Stimulated activated CD4-positive, alpha-beta T cell treated with anti-CD3 and anti-CD28 coated beads, Interleukin-4, amount 100 ng/mL, for 1 hour (primary cell): Measurements from ENCODE around the gene RABGGTA.

ENCODE experiments used
- DNase-seq: peaks from one replicate; pipeline ENCODE4 v3.0.0-alpha.2; 2020

Gene RABGGTA

GRCh38 chr14:24278424-24278823 is 7.0 kb upstream of the RABGGTA start:
- no peak for DNase-seq

GRCh38 chr14:24277606-24278321 is 6.4 kb upstream of the RABGGTA start:
- DNase-seq = peak; percentile 19

GRCh38 chr14:24277071-24277470 is 5.7 kb upstream of the RABGGTA start:
- DNase-seq = no peak

DNA sequence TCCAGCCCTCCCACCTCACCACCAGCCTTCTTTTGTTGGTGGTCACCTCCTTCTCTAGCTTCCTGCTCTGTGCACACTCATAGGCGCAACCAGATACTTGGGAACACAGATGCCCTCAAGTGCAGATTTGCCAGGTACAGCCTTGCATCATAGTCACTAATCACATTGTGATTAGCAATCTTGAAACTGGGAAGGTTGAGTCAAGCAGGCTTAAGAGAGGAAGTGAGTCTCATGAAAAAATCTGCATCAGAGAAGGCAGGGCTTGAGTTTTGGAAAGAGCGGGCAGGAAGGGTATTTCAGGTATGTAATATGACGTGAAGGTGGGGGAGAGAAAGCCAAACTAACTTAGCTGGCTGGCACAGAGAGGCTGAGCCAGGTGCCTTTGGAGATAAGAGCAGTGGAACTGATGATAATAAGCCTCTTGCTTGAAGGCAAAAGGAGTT is 2.7 kb upstream of the RABGGTA start:
- peak; percentile 39 for DNase-seq

- DNase-seq = no peak
Measured at GRCh38 chr14:24273422-24273998, 2.1 kb upstream of the RABGGTA start.

DNA sequence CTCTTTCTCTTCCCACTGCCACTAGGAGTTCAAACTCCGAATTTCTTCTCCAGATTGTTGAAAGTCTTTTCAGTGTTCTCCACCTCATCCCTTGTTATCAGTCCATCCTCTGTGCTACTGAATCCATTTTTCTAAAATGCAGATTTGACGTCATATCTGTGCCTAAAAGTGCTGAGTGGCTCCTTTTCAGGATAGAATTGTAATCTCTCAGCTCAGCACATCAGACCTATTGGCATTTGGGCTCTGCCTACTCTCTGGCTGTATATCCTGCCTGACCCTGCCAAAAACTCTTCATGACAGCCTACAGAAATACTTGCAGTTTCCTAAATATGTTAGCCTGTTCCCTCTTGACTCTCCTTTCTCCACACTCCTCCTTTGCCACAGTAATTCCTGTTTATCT is 1.1 kb upstream of the RABGGTA start:
- DNase-seq = no peak

- DNase-seq = no peak
Measured at GRCh38 chr14:24271834-24272263, 452 bp upstream of the RABGGTA start.

- DNase-seq = no peak
Measured at GRCh38 chr14:24270537-24271133, 762 bp downstream of the RABGGTA start.

DNA sequence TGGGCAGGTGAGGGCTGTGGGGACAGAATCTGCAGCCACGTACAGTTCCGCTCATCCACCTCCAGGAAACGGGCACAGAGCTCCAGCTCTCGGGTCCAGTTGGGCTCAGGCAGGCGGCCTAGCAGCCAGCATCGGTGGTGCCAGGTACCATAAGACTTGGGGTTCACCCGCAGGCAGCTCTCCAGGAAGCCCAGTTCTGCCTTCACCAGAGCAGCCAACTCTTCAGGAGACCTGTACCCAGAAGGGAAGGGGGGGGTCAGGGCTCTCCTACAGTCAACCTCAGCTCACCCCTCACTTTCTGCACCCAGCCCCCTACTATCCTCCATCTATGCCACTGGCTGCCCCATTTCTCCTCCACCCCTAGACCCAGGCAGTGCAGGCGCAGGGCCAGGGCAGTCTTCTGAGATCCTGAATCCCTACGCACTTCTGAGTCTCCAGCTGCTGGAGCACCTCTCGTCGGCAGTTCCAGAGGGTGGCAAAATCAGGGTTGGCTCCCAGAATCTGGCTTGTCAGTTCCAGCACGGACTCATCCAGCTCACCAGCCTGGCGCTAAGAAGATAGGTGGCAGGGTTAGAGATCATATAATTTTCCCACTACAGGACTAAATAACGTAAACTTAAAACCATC is 1.4 kb downstream of the RABGGTA start:
- no peak for DNase-seq

DNA sequence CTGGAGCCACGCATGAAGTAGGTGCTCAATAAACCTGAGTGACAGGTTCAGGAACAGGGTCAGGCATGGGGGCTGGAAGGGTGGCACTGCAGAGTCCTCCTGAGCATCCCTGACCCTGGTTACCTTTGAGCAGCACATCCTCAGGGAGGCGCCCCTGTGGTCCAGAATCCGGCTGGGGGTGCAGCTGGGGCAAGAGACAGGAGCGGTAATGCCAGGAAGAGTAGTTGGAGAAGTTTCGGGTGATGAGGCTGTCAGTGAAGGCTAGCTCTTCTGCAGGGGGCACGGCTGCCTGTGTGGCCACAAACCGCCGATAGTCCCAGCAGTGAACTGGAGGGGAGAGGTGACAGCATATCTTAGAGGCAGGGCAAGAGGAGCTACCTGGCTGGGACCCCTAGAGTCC is 2.0 kb downstream of the RABGGTA start:
- no peak for DNase-seq

DNA sequence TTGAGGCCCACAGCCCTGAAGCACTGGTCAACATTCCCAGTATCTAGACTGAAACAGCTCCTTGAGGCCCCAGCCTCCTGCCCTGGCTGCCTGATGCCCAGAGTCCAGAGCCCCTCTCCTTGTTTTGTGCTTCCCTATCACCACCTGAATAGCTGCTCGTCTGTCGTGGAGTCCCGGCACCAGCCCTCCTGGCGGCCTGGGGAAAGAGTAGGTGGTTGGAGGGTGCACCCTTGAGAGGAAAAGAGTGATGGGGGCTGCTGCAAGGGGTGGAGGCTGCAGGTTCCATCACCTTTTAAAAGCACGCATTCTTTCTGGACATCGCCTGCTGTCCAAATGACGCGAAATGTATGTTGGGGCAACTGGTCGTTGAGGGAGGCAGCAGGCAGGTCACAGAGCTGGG is 3.2 kb downstream of the RABGGTA start:
- no peak for DNase-seq

DNA sequence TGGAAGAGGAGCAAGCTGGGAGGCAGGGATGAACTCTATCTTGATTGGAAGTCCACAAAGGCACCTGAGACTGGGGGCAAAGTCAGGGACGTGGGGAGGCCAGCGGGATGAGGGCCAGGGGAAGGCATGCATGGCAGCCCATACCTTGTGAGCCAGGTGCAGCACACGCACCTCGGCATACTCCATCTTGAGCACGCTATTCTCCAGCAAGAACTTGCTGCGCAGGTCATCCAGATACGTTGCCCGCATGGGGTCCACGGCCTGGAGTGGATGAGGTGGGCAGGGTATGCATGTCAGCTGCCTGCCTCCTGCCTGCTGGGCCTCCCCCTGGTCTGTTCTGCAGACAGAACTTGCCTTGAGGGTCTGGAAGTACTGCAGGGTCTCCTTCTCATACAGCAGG is 3.9 kb downstream of the RABGGTA start:
- no peak for DNase-seq

GRCh38 chr14:24266344-24267244 is 4.8 kb downstream of the RABGGTA start:
- DNase-seq = no peak

- DNase-seq = no peak
Measured at GRCh38 chr14:24264298-24264697, 7.1 kb downstream of the RABGGTA start.

DNA sequence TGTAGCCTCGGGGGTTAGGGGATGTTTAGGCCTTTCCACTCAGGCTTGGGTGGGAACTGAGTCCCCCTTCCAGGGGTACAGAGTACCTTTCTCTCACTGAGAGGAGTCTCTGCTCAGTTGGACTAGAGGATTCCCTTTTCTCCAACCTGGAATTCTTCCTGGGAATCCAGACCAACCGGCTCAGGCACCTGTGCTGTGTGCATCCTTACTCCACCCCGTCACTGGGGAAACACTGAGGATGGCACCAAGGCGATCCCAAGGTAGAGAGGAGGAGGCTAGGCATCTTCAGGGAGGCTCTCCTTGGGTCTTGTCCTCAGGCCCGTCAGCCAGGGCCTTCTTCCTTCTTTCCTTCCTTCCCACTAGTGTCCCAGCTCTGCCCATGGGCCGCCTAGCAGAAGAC is 7.5 kb downstream of the RABGGTA start:
- no peak for DNase-seq

GRCh38 chr14:24262821-24263733 is 8.3 kb downstream of the RABGGTA start, which contains the start of gene TGM1:
Gene TGM1, minus strand, starts transcription at chr14:24263177. Its CDS starts 825 bp downstream, at chr14:24262352.
- DNase-seq = no peak

DNA sequence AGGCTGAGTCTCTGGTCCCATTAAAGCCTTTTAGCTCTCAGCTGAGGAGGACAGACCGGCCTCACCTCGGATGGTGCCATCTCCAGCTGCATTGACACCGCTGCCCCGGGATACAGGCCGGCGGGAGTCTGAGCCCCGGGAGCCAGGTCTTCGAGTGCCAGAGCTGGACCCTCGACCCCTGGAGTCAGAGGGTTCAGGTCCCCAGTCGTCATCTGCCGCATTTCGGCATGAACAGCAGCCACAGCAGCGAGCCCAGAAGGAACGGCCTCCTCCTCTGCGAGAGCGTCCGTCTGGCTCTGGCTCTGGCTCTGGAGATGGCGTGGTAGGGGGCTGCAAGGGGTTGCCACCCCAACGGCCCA is 9.4 kb downstream of the RABGGTA start:
- DNase-seq = no peak

GRCh38 chr14:24261256-24261968 is 10.0 kb downstream of the RABGGTA start:
- DNase-seq = no peak

- no peak for DNase-seq
Measured at GRCh38 chr14:24260780-24261157, 10.6 kb downstream of the RABGGTA start.

DNA sequence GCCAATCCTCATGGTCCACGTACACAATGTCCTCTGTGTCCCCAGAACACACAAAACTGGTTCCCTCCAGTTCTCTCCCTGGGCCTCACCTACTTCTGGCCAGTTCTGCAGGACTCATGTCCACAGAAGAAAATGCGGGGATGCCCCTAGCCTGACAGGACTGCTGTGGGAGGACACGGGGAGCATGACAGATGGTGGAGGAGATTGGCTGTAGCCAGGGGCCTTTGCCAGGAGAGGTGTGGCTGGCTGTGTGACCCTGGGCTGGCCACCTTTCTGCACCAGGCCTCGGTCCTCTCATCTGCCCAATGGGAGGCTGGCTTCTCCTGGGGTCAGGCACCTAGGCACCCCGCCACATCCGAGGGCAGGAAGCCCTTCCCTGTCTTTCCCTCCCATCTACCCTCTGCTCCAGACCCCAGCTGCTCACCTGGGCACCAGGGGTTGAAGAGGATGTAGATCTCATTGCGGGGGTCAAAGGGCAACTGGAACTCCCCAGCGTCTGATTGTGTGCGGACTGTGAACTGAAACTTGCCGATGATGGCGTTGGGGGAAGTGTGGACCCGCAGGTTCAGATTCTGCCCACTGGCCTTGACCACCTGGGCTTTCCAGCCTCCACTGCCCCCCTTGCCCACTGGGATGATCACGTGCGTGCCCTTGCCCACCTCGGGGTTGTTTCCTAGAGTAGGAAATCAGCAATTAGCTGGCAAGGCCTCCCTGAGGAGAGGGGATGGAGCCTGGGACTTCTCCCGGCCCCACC is 11.2 kb downstream of the RABGGTA start:
- no peak for DNase-seq
